ENCODE measurements around the gene LRRC8E.

LRRC8E gene

DNA sequence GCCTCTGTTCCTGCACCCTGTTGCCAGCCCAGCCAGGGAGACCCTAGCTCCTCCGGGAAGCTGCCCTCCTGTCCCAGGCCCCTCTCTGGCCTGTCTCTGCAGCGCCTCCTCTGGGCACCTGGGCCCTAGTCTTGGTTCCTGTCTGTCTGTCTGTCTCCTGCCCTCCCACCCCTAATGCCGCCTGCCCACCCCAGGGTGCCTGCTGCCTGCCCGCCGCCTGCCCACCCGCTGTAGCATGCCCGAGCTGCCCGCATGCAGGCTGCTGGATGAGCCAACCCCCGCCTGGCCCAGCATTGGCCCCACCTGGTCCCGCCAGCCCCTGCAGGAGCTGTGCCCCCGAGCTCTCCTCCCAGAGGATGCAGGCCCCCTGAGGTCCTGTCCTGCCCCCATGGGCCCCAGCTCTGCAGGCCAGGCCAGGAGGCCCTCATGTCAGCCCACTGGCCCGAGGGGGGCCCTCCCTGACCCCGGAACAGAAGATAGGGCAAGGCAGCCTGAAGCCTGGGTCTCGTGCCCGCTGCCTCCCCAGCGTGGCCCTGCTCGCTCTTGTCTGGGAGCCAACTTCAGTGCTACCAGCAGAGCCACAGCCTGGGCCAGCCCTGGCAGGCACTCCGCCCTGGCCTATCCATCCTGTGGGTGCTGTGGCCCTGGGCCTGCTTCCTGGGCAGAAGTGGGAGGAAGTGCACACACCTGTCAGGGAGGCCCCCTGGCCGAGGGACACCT, 20.6 kb downstream of the LRRC8E start:
- FAIRE-seq, result no peak

DNA sequence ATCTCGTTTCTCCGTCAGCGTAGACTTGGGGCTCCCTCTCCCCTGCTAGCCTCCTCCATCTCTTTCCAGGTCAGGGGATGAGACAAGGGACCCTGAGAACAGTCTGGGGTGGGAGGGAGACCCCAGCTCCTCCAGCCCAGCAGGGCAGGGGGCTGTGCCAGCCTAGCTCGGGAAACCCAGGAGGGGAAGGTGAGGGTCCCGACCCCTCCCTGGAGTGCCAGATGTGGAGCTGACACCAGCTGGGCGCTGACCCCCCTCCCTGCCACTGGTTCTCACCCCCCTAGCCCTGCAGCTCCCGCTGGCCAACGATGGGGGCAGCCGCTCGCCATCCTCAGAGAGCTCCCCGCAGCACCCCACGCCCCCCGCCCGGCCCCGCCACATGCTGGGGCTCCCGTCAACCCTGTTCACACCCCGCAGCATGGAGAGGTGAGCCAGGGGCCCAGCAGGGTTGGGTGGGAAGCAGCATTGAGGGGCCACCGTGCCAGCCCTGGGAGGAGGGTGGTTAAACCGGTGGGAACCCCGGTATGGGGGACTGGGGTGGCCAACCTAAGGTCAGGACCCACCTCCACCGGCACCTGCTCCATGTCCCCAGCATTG, 21.3 kb downstream of the LRRC8E start:
- no peak for TF ChIP-seq POLR2AphosphoS5 (IDR thresholded peaks at IDR 0.05; ENCODE audit: low read depth, low read length)
- FAIRE-seq, result no peak
- DNase-seq (ENCODE audit: insufficient read length), result no peak

More for the DNA sequence above, 20.6 kb downstream of the LRRC8E start:
- DNase-seq (ENCODE audit: insufficient read length), result no peak
- TF ChIP-seq TAF1 (IDR thresholded peaks at IDR 0.05; ENCODE audit: borderline replicate concordance, low read depth, low read length), result no peak
- no peak for TF ChIP-seq POLR2AphosphoS5 (IDR thresholded peaks at IDR 0.05; ENCODE audit: low read depth, low read length)
- no peak for TF ChIP-seq POLR2A (IDR thresholded peaks at IDR 0.05; ENCODE audit: low read depth, low read length)

DNA sequence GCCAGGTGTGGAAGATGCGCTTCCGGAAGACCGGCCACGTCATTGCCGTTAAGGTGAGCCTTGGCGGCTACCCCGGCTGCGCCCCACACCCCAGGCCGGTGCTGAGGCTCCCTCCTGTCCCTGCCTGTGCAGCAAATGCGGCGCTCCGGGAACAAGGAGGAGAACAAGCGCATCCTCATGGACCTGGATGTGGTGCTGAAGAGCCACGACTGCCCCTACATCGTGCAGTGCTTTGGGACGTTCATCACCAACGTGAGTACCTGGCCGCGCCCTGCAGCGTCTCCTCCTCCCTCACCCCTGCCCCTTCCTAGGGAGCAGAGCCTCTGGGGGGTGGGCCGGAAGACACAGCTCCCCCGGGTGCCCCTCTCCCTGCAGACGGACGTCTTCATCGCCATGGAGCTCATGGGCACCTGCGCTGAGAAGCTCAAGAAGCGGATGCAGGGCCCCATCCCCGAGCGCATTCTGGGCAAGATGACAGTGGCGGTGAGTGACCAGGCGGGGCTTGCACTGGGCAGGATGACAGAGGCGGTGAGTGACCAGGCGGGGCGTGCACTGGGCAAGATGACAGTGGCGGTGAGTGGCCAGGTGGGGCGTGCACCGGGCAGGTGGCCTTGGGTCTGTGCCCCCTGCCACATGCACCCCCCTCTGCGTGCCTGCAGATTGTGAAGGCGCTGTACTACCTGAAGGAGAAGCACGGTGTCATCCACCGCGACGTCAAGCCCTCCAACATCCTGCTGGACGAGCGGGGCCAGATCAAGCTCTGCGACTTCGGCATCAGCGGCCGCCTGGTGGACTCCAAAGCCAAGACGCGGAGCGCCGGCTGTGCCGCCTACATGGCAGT, 22.2 kb downstream of the LRRC8E start:
- no peak for FAIRE-seq
- no peak for DNase-seq (ENCODE audit: insufficient read length)
- TF ChIP-seq POLR2AphosphoS5 (IDR thresholded peaks at IDR 0.05; ENCODE audit: low read depth, low read length), result no peak
- no peak for TF ChIP-seq TAF1 (IDR thresholded peaks at IDR 0.05; ENCODE audit: borderline replicate concordance, low read depth, low read length)
- TF ChIP-seq POLR2A (IDR thresholded peaks at IDR 0.05; ENCODE audit: low read depth, low read length), result no peak

- no peak for DNase-seq (ENCODE audit: insufficient read length)
- no peak for FAIRE-seq
- no peak for TF ChIP-seq POLR2AphosphoS5 (IDR thresholded peaks at IDR 0.05; ENCODE audit: low read depth, low read length)
- TF ChIP-seq POLR2A (IDR thresholded peaks at IDR 0.05; ENCODE audit: low read depth, low read length), result no peak
- TF ChIP-seq TAF1 (IDR thresholded peaks at IDR 0.05; ENCODE audit: borderline replicate concordance, low read depth, low read length), result no peak
Measured at GRCh38 chr19:7911508-7912143, 23.3 kb downstream of the LRRC8E start.

DNA sequence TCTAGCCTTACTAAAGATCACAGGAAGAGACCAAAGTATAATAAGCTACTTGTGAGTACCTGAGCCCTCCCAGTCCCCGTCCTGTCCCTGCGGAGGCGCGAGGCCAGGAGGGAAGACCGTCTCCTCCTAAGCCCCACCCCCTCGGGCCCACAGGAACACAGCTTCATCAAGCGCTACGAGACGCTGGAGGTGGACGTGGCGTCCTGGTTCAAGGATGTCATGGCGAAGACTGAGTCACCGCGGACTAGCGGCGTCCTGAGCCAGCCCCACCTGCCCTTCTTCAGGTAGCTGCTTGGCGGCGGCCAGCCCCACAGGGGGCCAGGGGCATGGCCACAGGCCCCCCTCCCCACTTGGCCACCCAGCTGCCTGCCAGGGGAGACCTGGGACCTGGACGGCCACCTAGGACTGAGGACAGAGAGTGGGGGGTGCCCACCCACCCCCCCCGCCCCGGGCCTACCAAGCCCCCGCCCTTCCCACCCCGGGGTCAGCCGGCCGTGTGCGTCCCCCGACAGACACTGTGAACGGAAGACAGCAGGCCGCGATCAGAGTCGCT, 23.9 kb downstream of the LRRC8E start:
- FAIRE-seq (no peak), DNase-seq (ENCODE audit: insufficient read length) (no peak)
- TF ChIP-seq POLR2AphosphoS5 (IDR thresholded peaks at IDR 0.05; ENCODE audit: low read depth, low read length) (no peak), TAF1 (IDR thresholded peaks at IDR 0.05; ENCODE audit: borderline replicate concordance, low read depth, low read length) (no peak), POLR2A (IDR thresholded peaks at IDR 0.05; ENCODE audit: low read depth, low read length) (no peak)

DNA sequence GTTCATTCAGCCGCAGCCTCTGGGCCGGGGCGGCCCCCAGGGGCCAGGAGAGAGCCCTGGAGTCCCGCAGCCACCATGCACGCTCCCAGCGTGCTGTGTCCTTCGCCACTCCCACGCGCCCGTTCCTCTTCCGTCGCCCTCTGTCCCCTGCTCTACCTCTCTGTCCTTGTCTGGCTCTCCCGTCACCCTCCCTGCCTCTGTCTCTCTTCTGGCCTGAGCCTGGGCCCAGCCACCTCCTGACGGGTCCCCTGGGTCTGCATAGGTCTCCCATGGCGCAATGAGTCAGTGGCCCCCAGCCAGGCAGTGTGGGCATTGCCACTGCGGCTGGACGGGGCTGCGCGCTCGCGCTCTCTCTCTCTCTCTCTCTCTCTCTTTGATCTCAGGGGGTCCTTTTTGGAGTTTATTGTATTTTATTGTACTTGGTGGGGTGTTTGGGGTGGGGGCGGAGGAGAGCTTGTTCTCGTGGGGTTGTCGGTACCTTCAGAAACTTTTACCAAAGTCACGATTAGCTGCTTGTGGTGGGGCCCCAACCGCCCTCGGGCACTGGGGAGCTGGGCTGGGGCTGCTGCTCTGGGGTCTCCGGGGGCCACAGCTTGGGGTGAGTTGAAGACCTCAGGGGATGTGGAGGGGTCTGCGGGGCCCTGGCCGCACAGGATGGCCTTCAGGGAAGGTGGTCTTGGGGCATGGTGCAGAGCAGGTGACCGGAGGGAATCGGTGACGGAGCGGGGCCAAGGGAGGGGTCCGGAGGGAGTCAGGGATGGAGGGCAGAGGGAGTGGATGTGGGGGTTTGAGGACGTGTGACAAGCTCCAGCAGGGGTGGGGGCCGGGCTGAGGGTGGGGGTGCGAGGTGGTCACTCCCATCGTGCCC, 24.6 kb downstream of the LRRC8E start:
- no peak for FAIRE-seq
- no peak for TF ChIP-seq POLR2A (IDR thresholded peaks at IDR 0.05; ENCODE audit: low read depth, low read length)
- TF ChIP-seq TAF1 (IDR thresholded peaks at IDR 0.05; ENCODE audit: borderline replicate concordance, low read depth, low read length), result no peak
- TF ChIP-seq POLR2AphosphoS5 (IDR thresholded peaks at IDR 0.05; ENCODE audit: low read depth, low read length), result no peak
- DNase-seq (ENCODE audit: insufficient read length), result no peak

DNA sequence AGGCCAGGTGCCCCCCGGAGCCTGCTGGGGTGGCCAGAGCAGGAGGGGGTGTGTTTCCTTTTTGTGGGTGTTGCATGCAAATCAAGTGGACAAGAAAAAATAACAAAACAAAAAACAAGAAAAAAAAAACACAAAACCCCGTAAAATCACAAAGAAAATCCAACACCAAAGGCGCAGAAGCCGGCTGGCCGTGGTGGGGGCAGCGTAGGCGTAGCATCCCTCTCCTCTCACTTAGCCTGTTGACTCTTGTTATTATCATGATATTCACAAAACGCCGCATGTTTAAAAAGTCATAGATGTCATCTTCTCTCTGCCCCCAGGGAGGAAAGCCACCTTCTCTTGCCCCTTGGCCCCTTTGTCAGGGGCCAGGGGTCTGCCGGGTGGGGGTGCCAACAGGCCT, 25.3 kb downstream of the LRRC8E start:
- FAIRE-seq, result no peak
- DNase-seq (ENCODE audit: insufficient read length), result no peak
- TF ChIP-seq POLR2AphosphoS5 (IDR thresholded peaks at IDR 0.05; ENCODE audit: low read depth, low read length) (peak; percentile 13; the same call in 1 of the 2 replicates), TAF1 (IDR thresholded peaks at IDR 0.05; ENCODE audit: borderline replicate concordance, low read depth, low read length) (no peak), POLR2A (IDR thresholded peaks at IDR 0.05; ENCODE audit: low read depth, low read length) (no peak)

DNA sequence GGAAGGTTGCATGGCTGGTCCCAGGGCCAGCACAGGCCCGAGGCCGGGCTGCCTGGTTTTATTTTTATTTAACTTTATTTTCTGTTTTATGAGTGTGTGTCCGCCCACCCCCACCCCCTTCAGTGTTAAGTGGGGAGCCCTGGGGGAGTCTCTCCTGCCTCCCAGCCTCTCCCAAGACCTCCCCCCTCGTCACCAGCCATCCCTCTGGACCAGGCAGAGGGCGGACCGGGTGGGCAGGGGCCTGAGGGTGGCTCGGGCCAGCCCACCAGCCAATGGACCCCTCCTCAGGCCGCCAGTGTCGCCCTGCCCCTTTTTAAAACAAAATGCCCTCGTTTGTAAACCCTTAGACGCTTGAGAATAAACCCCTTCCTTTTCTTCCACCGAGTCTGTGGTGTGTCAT, 25.8 kb downstream of the LRRC8E start:
- FAIRE-seq (no peak), DNase-seq (ENCODE audit: insufficient read length) (no peak)
- TF ChIP-seq POLR2AphosphoS5 (IDR thresholded peaks at IDR 0.05; ENCODE audit: low read depth, low read length) (0 out of 2 replicates have a peak, but pooled peaks have one; percentile 6), TAF1 (IDR thresholded peaks at IDR 0.05; ENCODE audit: borderline replicate concordance, low read depth, low read length) (no peak), POLR2A (IDR thresholded peaks at IDR 0.05; ENCODE audit: low read depth, low read length) (no peak)

GRCh38 chr19:7914598-7915045, 26.3 kb downstream of the LRRC8E start, which contains the start of gene TGFBR3L:
Gene TGFBR3L (plus strand): TSS chr19:7914830.
- no peak for FAIRE-seq
- peak; percentile 20; the same call in 1 of the 2 replicates for TF ChIP-seq POLR2A (IDR thresholded peaks at IDR 0.05; ENCODE audit: low read depth, low read length)
- TF ChIP-seq TAF1 (IDR thresholded peaks at IDR 0.05; ENCODE audit: borderline replicate concordance, low read depth, low read length), result no peak
- TF ChIP-seq POLR2AphosphoS5 (IDR thresholded peaks at IDR 0.05; ENCODE audit: low read depth, low read length), result no peak
- DNase-seq (ENCODE audit: insufficient read length), result no peak
